ENCODE data around the gene IL36G. TPM values are rescaled to one million over a fixed set of nuclear protein-coding genes. Genes with fewer than 3 reads are reported as not detected.

The IL36G gene
- not detected in 2 replicates for total RNA-seq

GRCh38 chr2:112977559-112978056 lies at the start of gene IL36G:
Gene IL36G, plus strand, starts transcription at chr2:112978006. Its CDS starts 633 bp downstream, at chr2:112978639.

GRCh38 chr2:113005030-113005509 lies 27.3 kb downstream of the IL36G start, which contains the start of gene IL36A:
Gene IL36A, plus strand, starts transcription at chr2:113005459. Its CDS starts 413 bp downstream, at chr2:113005872.

Small RNA genes within 50 kb of the gene (small RNA-seq; reads per million reads assigned to genes)
- not detected for gene HMGN2P23 (ENCODE audit: low replicate concordance)

Other genes with a start within 250 kb of the IL36G start
- 0.88 and 59.1 TPM in 2 replicates for gene CKAP2L, start 213.4 kb upstream of the IL36G start, total RNA-seq
- 28.6 and 48.6 TPM in 2 replicates for gene IL1A, start 193.5 kb upstream of the IL36G start, total RNA-seq
- 183 and 305 TPM in 2 replicates for gene IL1B, start 141.2 kb upstream of the IL36G start, total RNA-seq
- 0.29 TPM in 1 of 2 replicates, not detected in the other for gene IL37, start 66.8 kb upstream of the IL36G start, total RNA-seq
- gene IL36A, start 27.5 kb downstream of the IL36G start, total RNA-seq: not detected in 2 replicates
- gene IL36B, start 74.9 kb downstream of the IL36G start, total RNA-seq: 0.14 TPM in 1 of 2 replicates, not detected in the other
- under 0.01 TPM in 1 of 2 replicates, not detected in the other for gene IL36RN, start 81.2 kb downstream of the IL36G start, total RNA-seq
- gene IL1F10, start 90.0 kb downstream of the IL36G start, total RNA-seq: not detected in 2 replicates
- 0.14 TPM in 1 of 2 replicates, not detected in the other for gene IL1RN, start 149.6 kb downstream of the IL36G start, total RNA-seq
- 0.66 and 1.1 TPM in 2 replicates for gene PSD4, start 196.0 kb downstream of the IL36G start, total RNA-seq